Nephron progenitor cell (in vitro differentiated cells): ENCODE measurements around the gene POLR1H.

Experiments
- DNase-seq: peaks from one replicate; pipeline ENCODE4 v3.0.0; 2021
- H3K27ac Mint-ChIP-seq: 2 replicates; pipeline ENCODE4 v1.8.0; 2021; ENCODE audit warnings: mild to moderate bottlenecking, moderate library complexity, mixed read lengths
- H3K27me3 Mint-ChIP-seq: 2 replicates; pipeline ENCODE4 v1.8.0; 2021; ENCODE audit warnings: mild to moderate bottlenecking, low read depth, mixed read lengths; ENCODE audit not compliant: poor library complexity
- H3K36me3 Mint-ChIP-seq: 2 replicates; pipeline ENCODE4 v1.8.0; 2021; ENCODE audit warnings: low read depth, mixed read lengths
- H3K4me1 Mint-ChIP-seq: 2 replicates; pipeline ENCODE4 v1.8.0; 2021; ENCODE audit warnings: mixed read lengths
- H3K4me3 Mint-ChIP-seq: 2 replicates; pipeline ENCODE4 v1.8.0; 2021; ENCODE audit warnings: mild to moderate bottlenecking, moderate library complexity, mixed read lengths
- H3K9me3 Mint-ChIP-seq: 2 replicates; pipeline ENCODE4 v1.8.0; 2021; ENCODE audit warnings: mild to moderate bottlenecking, moderate library complexity, mixed read lengths
- CTCF ChIP-seq: fragments of 200-600 bp; sonication (generic); IDR thresholded peaks from 2 replicates; pipeline ENCODE4 v1.5.0; 2021; ENCODE audit warnings: antibody characterized with exemption

POLR1H gene

GRCh38 chr6:30041221-30041620 is 19.8 kb upstream of the POLR1H start:
- no peaks in the 10 kb centered on the region for H3K36me3 Mint-ChIP-seq
- H3K4me3 Mint-ChIP-seq: no peak overlapping the region
- DNase-seq: no peak
- no peak for TF ChIP-seq CTCF
- no peak overlapping the region for H3K27ac Mint-ChIP-seq
- no peaks in the 10 kb centered on the region for H3K4me1 Mint-ChIP-seq
- no peaks in the 10 kb centered on the region for H3K9me3 Mint-ChIP-seq
- no peaks in the 10 kb centered on the region for H3K27me3 Mint-ChIP-seq

- Mint-ChIP-seq H3K4me1 (no peaks in the 10 kb centered on the region), H3K36me3 (no peaks in the 10 kb centered on the region), H3K4me3 (no peak overlapping the region), H3K27ac (no peak overlapping the region), H3K27me3 (no peaks in the 10 kb centered on the region), H3K9me3 (no peaks in the 10 kb centered on the region)
- no peak for DNase-seq
- TF ChIP-seq CTCF: no peak
Observed at GRCh38 chr6:30041821-30042220, 19.2 kb upstream of the POLR1H start.

GRCh38 chr6:30042476-30042875 is 18.6 kb upstream of the POLR1H start:
- H3K4me1 Mint-ChIP-seq: no peaks in the 10 kb centered on the region

DNA sequence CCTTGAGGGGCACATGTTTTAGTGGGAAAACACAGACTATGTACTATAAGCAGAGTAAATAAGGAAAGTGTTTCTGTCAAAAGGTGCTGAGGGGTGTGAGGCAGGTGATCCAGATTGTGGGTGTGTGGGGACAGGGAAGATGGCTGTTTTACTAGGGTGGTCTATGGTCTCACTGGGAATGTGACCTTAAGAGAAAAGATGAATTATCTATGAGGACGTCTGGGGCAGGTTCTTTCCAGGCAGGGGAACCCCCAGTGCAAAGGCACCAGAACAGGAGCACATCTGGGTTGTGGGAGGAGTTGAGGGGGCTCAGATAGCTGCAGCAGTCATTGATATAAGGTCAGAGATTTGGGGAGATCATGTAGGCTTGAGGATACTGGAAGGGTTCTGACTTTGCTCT is 18.2 kb upstream of the POLR1H start:
- Mint-ChIP-seq H3K27me3 (peaks cover 1% of the 10 kb centered on the region), H3K4me3 (no peak overlapping the region), H3K27ac (no peak overlapping the region), H3K4me1 (no peaks in the 10 kb centered on the region), H3K9me3 (no peaks in the 10 kb centered on the region), H3K36me3 (no peaks in the 10 kb centered on the region)
- TF ChIP-seq CTCF: no peak
- no peak for DNase-seq

More at GRCh38 chr6:30042476-30042875, 18.6 kb upstream of the POLR1H start:
- TF ChIP-seq CTCF: no peak
- Mint-ChIP-seq H3K27me3 (no peaks in the 10 kb centered on the region), H3K9me3 (no peaks in the 10 kb centered on the region), H3K27ac (no peak overlapping the region), H3K36me3 (no peaks in the 10 kb centered on the region), H3K4me3 (no peak overlapping the region)
- DNase-seq: no peak

GRCh38 chr6:30043744-30044143 is 17.3 kb upstream of the POLR1H start:
- no peak for TF ChIP-seq CTCF

GRCh38 chr6:30044630-30045029 is 16.4 kb upstream of the POLR1H start:
- TF ChIP-seq CTCF: no peak
- peaks cover 3% of the 10 kb centered on the region for H3K27me3 Mint-ChIP-seq
- H3K9me3 Mint-ChIP-seq: no peaks in the 10 kb centered on the region
- no peaks in the 10 kb centered on the region for H3K36me3 Mint-ChIP-seq
- DNase-seq: no peak
- no peak overlapping the region for H3K4me3 Mint-ChIP-seq
- no peaks in the 10 kb centered on the region for H3K4me1 Mint-ChIP-seq
- no peak overlapping the region for H3K27ac Mint-ChIP-seq

More at GRCh38 chr6:30043744-30044143, 17.3 kb upstream of the POLR1H start:
- Mint-ChIP-seq H3K36me3 (no peaks in the 10 kb centered on the region), H3K4me1 (no peaks in the 10 kb centered on the region), H3K9me3 (no peaks in the 10 kb centered on the region), H3K4me3 (no peak overlapping the region), H3K27me3 (peaks cover 3% of the 10 kb centered on the region), H3K27ac (no peak overlapping the region)
- no peak for DNase-seq
